Endodermal cell (in vitro differentiated cells): ENCODE data around the gene PYY. TPM values are rescaled to one million over a fixed set of nuclear protein-coding genes. Genes with fewer than 3 reads are reported as not detected.
"Not testable (repeated sequence)": the region's sequence is repeated elsewhere in the genome, so short reads cannot be mapped to it uniquely, and the experiment has no call there.

ENCODE experiments used
- DNase-seq: peaks from one replicate; pipeline ENCODE4 v3.0.0-alpha.2; 2017
- H3K27ac ChIP-seq: 2 replicates; pipeline ENCODE4 v1.5.1; 2013; ENCODE audit warnings: mild to moderate bottlenecking, low read depth, low read length, moderate library complexity
- H3K27me3 ChIP-seq: 2 replicates; pipeline ENCODE4 v1.6.1; 2013; ENCODE audit warnings: mild to moderate bottlenecking, low read length, moderate library complexity; ENCODE audit not compliant: insufficient read depth, control insufficient read depth, poor library complexity, severe bottlenecking
- H3K36me3 ChIP-seq: 2 replicates; pipeline ENCODE4 v1.7.0; 2013; ENCODE audit warnings: mild to moderate bottlenecking, low read length, moderate library complexity; ENCODE audit not compliant: control insufficient read depth, insufficient read depth
- H3K4me1 ChIP-seq: one replicate; pipeline ENCODE4 v1.7.0; 2013; ENCODE audit warnings: low read length; ENCODE audit not compliant: control insufficient read depth, insufficient read depth
- H3K4me3 ChIP-seq: 2 replicates; pipeline ENCODE4 v1.5.1; 2013; ENCODE audit warnings: mild to moderate bottlenecking, low read length, moderate library complexity
- H3K9ac ChIP-seq: 2 replicates; pipeline ENCODE4 v1.6.1; 2013; ENCODE audit warnings: mild to moderate bottlenecking, low read length, moderate library complexity; ENCODE audit not compliant: poor library complexity, severe bottlenecking; ENCODE audit errors: extremely low read depth
- H3K9me3 ChIP-seq: 2 replicates; pipeline ENCODE4 v1.6.1; 2013; ENCODE audit warnings: mild to moderate bottlenecking, low read length, moderate library complexity; ENCODE audit not compliant: control insufficient read depth
- H3K27ac Mint-ChIP-seq: 2 replicates; pipeline ENCODE4 v1.8.0; 2020; ENCODE audit warnings: mixed read lengths
- H3K27me3 Mint-ChIP-seq: 2 replicates; pipeline ENCODE4 v1.8.0; 2021; ENCODE audit warnings: mild to moderate bottlenecking, mixed read lengths; ENCODE audit not compliant: insufficient read depth
- H3K36me3 Mint-ChIP-seq: 2 replicates; pipeline ENCODE4 v1.8.0; 2020; ENCODE audit warnings: low read depth, mixed read lengths
- H3K4me1 Mint-ChIP-seq: 2 replicates; pipeline ENCODE4 v1.8.0; 2020; ENCODE audit warnings: mixed read lengths
- H3K4me3 Mint-ChIP-seq: 2 replicates; pipeline ENCODE4 v1.8.0; 2020; ENCODE audit warnings: mild to moderate bottlenecking, moderate library complexity, mixed read lengths
- H3K9me3 Mint-ChIP-seq: 2 replicates; pipeline ENCODE4 v1.8.0; 2020; ENCODE audit warnings: mild to moderate bottlenecking, mixed read lengths
- CTCF ChIP-seq: fragments of 200-600 bp; sonication (generic); conservative IDR thresholded peaks from 2 replicates; pipeline ENCODE4 v1.5.0; 2021; ENCODE audit warnings: antibody characterized with exemption, mild to moderate bottlenecking
- WGBS, 2 experiments: methylation state at CpG; one replicate each; pipeline versions ENCODE4 v1.1.5 to v1.1.7; 2013; ENCODE audit warnings: missing lambda C conversion rate in 2 of 2, mixed read lengths in 1 of 2; ENCODE audit not compliant: insufficient coverage in 1 of 2, insufficient read length in 1 of 2; 5-methylcytosine and 5-hydroxymethylcytosine counted together
- total RNA-seq, 2 donors: library from RNA; stranded (reverse); fragmentation: NEBNext Ultra II Directional in 1 of 2; extraction: Animal tissue kit (Norgen Biotek cat#: 25700) in 1 of 2; gene quantifications; 2 replicates in 1 of 2; 3 replicates in 1 of 2; pipeline ENCODE4 v1.2.1, GENCODE V29; 2021

The PYY gene
- total RNA-seq, 2 donors from 2014 or later, result 1.3 to 1.4 TPM

- DNase-seq, result peak; percentile 96
- Histone ChIP-seq H3K4me1 (no peaks in the 10 kb centered on the region), H3K9me3 (no peaks in the 10 kb centered on the region), H3K27me3 (peaks cover 29% of the 10 kb centered on the region), H3K4me3 (no peak overlapping the region), H3K36me3 (no peaks in the 10 kb centered on the region), H3K9ac (no peak overlapping the region), H3K27ac (no peak overlapping the region)
- Mint-ChIP-seq H3K27ac (no peak overlapping the region), H3K36me3 (no peaks in the 10 kb centered on the region), H3K4me3 (no peak overlapping the region), H3K9me3 (no peaks in the 10 kb centered on the region), H3K27me3 (peaks cover 40% of the 10 kb centered on the region), H3K4me1 (peaks cover 2% of the 10 kb centered on the region)
- WGBS, 2 experiments, result 55% methylated on average over 7 of the region's 7 CpGs; no CpG with 5 or more reads in 1 of the 2 experiments
- peak; percentile 82 for TF ChIP-seq CTCF
Observed at GRCh38 chr17:43940630-43941029, 13.1 kb downstream of the PYY start.

- Mint-ChIP-seq H3K36me3 (no peaks in the 10 kb centered on the region), H3K9me3 (no peaks in the 10 kb centered on the region), H3K4me1 (peaks cover 2% of the 10 kb centered on the region), H3K27ac (no peak overlapping the region), H3K27me3 (peaks cover 45% of the 10 kb centered on the region), H3K4me3 (no peak overlapping the region)
- Histone ChIP-seq H3K4me3 (no peak overlapping the region), H3K9me3 (no peaks in the 10 kb centered on the region), H3K9ac (no peak overlapping the region), H3K4me1 (no peaks in the 10 kb centered on the region), H3K27ac (no peak overlapping the region), H3K36me3 (no peaks in the 10 kb centered on the region), H3K27me3 (peaks cover 29% of the 10 kb centered on the region)
- TF ChIP-seq CTCF, result no peak
- no peak for DNase-seq
- WGBS, 2 experiments, result 92 to 99% methylated on average over 2 to 5 of the region's 5 CpGs
Observed at GRCh38 chr17:43939886-43940285, 13.9 kb downstream of the PYY start.

- H3K4me3 Mint-ChIP-seq, H3K9ac ChIP-seq, H3K4me1 ChIP-seq, H3K4me1 Mint-ChIP-seq, H3K27ac ChIP-seq, H3K36me3 Mint-ChIP-seq, H3K9me3 Mint-ChIP-seq, H3K4me3 ChIP-seq, H3K27ac Mint-ChIP-seq, H3K36me3 ChIP-seq, H3K9me3 ChIP-seq, DNase-seq: not testable (repeated sequence)
- WGBS, 2 experiments, result 90 to 100% methylated on average over 3 of the region's 3 CpGs
- H3K27me3 ChIP-seq, result peaks cover 29% of the 10 kb centered on the region
- H3K27me3 Mint-ChIP-seq, result peaks cover 45% of the 10 kb centered on the region
Observed at GRCh38 chr17:43939452-43939851, 14.3 kb downstream of the PYY start.

- H3K9ac ChIP-seq, result no peak overlapping the region
- peak; percentile 45 for DNase-seq
- H3K27me3 Mint-ChIP-seq, result peaks cover 45% of the 10 kb centered on the region
- no peak overlapping the region for H3K4me3 ChIP-seq
- H3K36me3 Mint-ChIP-seq, result no peaks in the 10 kb centered on the region
- H3K27ac Mint-ChIP-seq, result no peak overlapping the region
- H3K27ac ChIP-seq, result no peak overlapping the region
- no peaks in the 10 kb centered on the region for H3K36me3 ChIP-seq
- TF ChIP-seq CTCF, result no peak
- no peaks in the 10 kb centered on the region for H3K4me1 ChIP-seq
- peaks cover 29% of the 10 kb centered on the region for H3K27me3 ChIP-seq
- H3K4me1 Mint-ChIP-seq, result peaks cover 2% of the 10 kb centered on the region
- H3K9me3 ChIP-seq, result no peaks in the 10 kb centered on the region
- 88 to 92% methylated on average over 2 to 6 of the region's 6 CpGs for WGBS, 2 experiments
- H3K9me3 Mint-ChIP-seq, result no peaks in the 10 kb centered on the region
- H3K4me3 Mint-ChIP-seq, result no peak overlapping the region
Observed at GRCh38 chr17:43938838-43939182, 14.9 kb downstream of the PYY start.
